ENCODE results near the gene ADCK2. TPM values are rescaled to one million over a fixed set of nuclear protein-coding genes. Genes with fewer than 3 reads are reported as not detected.

The ADCK2 gene
- polyA plus RNA-seq, 3 donors: 8.7 to 28.7 (median 18.3) TPM

GRCh38 chr7:140685407-140686087 is 12.8 kb downstream of the ADCK2 start:
- no peaks in the 10 kb centered on the region for H3K27me3 Mint-ChIP-seq (ENCODE audit: low read depth in 3 of 3)
- no peaks in the 10 kb centered on the region for H4K20me1 ChIP-seq (ENCODE audit: insufficient read depth, low read length)
- peaks cover 60 to 92% of the 10 kb centered on the region in 2 donors for H3K36me3 Mint-ChIP-seq
- H3K9me3 ChIP-seq (replicated peaks in 1 of 2; ENCODE audit: control insufficient read depth in 1 of 2, insufficient read depth in 1 of 2, low read length in 2 of 2): no peaks in the 10 kb centered on the region
- H3K4me1 Mint-ChIP-seq: no peaks in the 10 kb centered on the region
- H3K4me1 ChIP-seq (ENCODE audit: control insufficient read depth in 1 of 2, insufficient read depth in 2 of 2, low read length in 2 of 2): no peaks in the 10 kb centered on the region
- WGBS (ENCODE audit: insufficient coverage): 94% methylated on average over 6 of the region's 10 CpGs
- no peak for DNase-seq
- H3K4me2 ChIP-seq (replicated peaks; ENCODE audit: extremely low read depth, low read length, poor library complexity, severe bottlenecking): no peak overlapping the region
- H3K9me3 Mint-ChIP-seq: peaks cover 0 to 2% (median 0%) of the 10 kb centered on the region in 7 donors
- no peaks in the 10 kb centered on the region for H3K79me2 ChIP-seq (ENCODE audit: insufficient read depth, low read length)
- no peak overlapping the region for H3K9ac ChIP-seq (ENCODE audit: insufficient read depth, low read length, poor library complexity, severe bottlenecking)
- H3K36me3 ChIP-seq (replicated peaks in 1 of 2; ENCODE audit: control insufficient read depth in 1 of 2, insufficient read depth in 2 of 2, low read length in 2 of 2): peaks cover 57 to 86% of the 10 kb centered on the region in 2 donors
- H2AFZ ChIP-seq (ENCODE audit: insufficient read depth, low read depth, low read length, poor library complexity, severe bottlenecking): no peak overlapping the region
- TF ChIP-seq CTCF (IDR thresholded peaks at IDR 0.05): no peak
- intact Hi-C loops (cut with micrococcal nuclease): no loop called here
- no peaks in the 10 kb centered on the region for H3K27me3 ChIP-seq (ENCODE audit: control insufficient read depth in 2 of 2, insufficient read depth in 2 of 2, low read length in 2 of 2)
- H3K27ac Mint-ChIP-seq: peak overlapping the region in 1 of 7 donors; percentile 4
- no peak overlapping the region for H3K4me3 ChIP-seq (replicated peaks in 1 of 3; ENCODE audit: low read depth in 2 of 3, low read length in 3 of 3)
- H3K4me3 Mint-ChIP-seq: no peak overlapping the region
- no peak overlapping the region for H3K27ac ChIP-seq (ENCODE audit: low read depth in 1 of 2, low read length in 2 of 2)

GRCh38 chr7:140686921-140687320 is 14.2 kb downstream of the ADCK2 start:
- intact Hi-C loops (cut with micrococcal nuclease): no loop called here
- Histone ChIP-seq H3K9ac (ENCODE audit: insufficient read depth, low read length, poor library complexity, severe bottlenecking) (no peak overlapping the region), H4K20me1 (ENCODE audit: insufficient read depth, low read length) (no peaks in the 10 kb centered on the region), H3K27me3 (ENCODE audit: control insufficient read depth in 2 of 2, insufficient read depth in 2 of 2, low read length in 2 of 2) (no peaks in the 10 kb centered on the region), H3K4me3 (replicated peaks in 1 of 3; ENCODE audit: low read depth in 2 of 3, low read length in 3 of 3) (no peak overlapping the region), H3K79me2 (ENCODE audit: insufficient read depth, low read length) (no peaks in the 10 kb centered on the region), H3K27ac (ENCODE audit: low read depth in 1 of 2, low read length in 2 of 2) (no peak overlapping the region), H2AFZ (ENCODE audit: insufficient read depth, low read depth, low read length, poor library complexity, severe bottlenecking) (no peak overlapping the region), H3K36me3 (replicated peaks in 1 of 2; ENCODE audit: control insufficient read depth in 1 of 2, insufficient read depth in 2 of 2, low read length in 2 of 2) (peaks cover 51 to 86% of the 10 kb centered on the region in 2 donors), H3K9me3 (replicated peaks in 1 of 2; ENCODE audit: control insufficient read depth in 1 of 2, insufficient read depth in 1 of 2, low read length in 2 of 2) (no peaks in the 10 kb centered on the region), H3K4me1 (ENCODE audit: control insufficient read depth in 1 of 2, insufficient read depth in 2 of 2, low read length in 2 of 2) (no peaks in the 10 kb centered on the region), H3K4me2 (replicated peaks; ENCODE audit: extremely low read depth, low read length, poor library complexity, severe bottlenecking) (no peak overlapping the region)
- H3K4me1 Mint-ChIP-seq: no peaks in the 10 kb centered on the region
- peaks cover 60 to 90% of the 10 kb centered on the region in 2 donors for H3K36me3 Mint-ChIP-seq
- H3K27ac Mint-ChIP-seq: peak overlapping the region in 2 of 7 donors; percentile 12 to 19
- peaks cover 0 to 2% (median 0%) of the 10 kb centered on the region in 7 donors for H3K9me3 Mint-ChIP-seq
- H3K4me3 Mint-ChIP-seq: no peak overlapping the region
- no peaks in the 10 kb centered on the region for H3K27me3 Mint-ChIP-seq (ENCODE audit: low read depth in 3 of 3)
- no peak for DNase-seq
- no peak for TF ChIP-seq CTCF (IDR thresholded peaks at IDR 0.05)
- WGBS (ENCODE audit: insufficient coverage): 100% methylated on average over 8 of the region's 11 CpGs
